Mucosa of rectum (tissue), 2 donors: ENCODE data around the gene TBC1D16.
"Not testable (repeated sequence)": the region's sequence is repeated elsewhere in the genome, so short reads cannot be mapped to it uniquely, and the experiment has no call there.

ENCODE experiments used
- H3K27ac ChIP-seq, 2 donors: one replicate each; pipeline ENCODE4 v1.7.0; 2013; ENCODE audit warnings: inconsistent platforms in 2 of 2, low read depth in 2 of 2, low read length in 2 of 2
- H3K27me3 ChIP-seq, 2 donors: one replicate each; pipeline ENCODE4 v1.7.0; 2013; ENCODE audit warnings: low read length in 2 of 2; ENCODE audit not compliant: control insufficient read depth in 2 of 2, insufficient read depth in 2 of 2
- H3K36me3 ChIP-seq, 2 donors: one replicate each; pipeline ENCODE4 v1.7.0; 2013; ENCODE audit warnings: low read length in 2 of 2; ENCODE audit not compliant: control insufficient read depth in 2 of 2, insufficient read depth in 2 of 2
- H3K4me1 ChIP-seq, 2 donors: one replicate each; pipeline ENCODE4 v1.7.0; 2013; ENCODE audit warnings: low read length in 2 of 2, mild to moderate bottlenecking in 1 of 2; ENCODE audit not compliant: control insufficient read depth in 2 of 2, insufficient read depth in 2 of 2
- H3K4me3 ChIP-seq, 2 donors: one replicate each; pipeline ENCODE4 v1.7.0; 2013; ENCODE audit warnings: low read length in 2 of 2
- H3K9ac ChIP-seq, 2 donors: one replicate each; pipeline ENCODE4 v1.7.0; 2013; ENCODE audit warnings: low read length in 2 of 2, low read depth in 1 of 2, mild to moderate bottlenecking in 1 of 2
- H3K9me3 ChIP-seq, 2 donors: one replicate each; pipeline ENCODE4 v1.7.0; 2013; ENCODE audit warnings: low read length in 2 of 2; ENCODE audit not compliant: control insufficient read depth in 2 of 2
- donor health status: healthy.
- donor health status: Normal muscosa, but diverticular disease.

The TBC1D16 gene

GRCh38 chr17:79907217-79907715, 128.4 kb downstream of the TBC1D16 start:
- Histone ChIP-seq H3K9ac (no peak overlapping the region), H3K36me3 (no peaks in the 10 kb centered on the region), H3K27me3 (no peaks in the 10 kb centered on the region), H3K9me3 (no peaks in the 10 kb centered on the region), H3K27ac (no peak overlapping the region), H3K4me3 (no peak overlapping the region), H3K4me1 (peaks cover 4 to 10% of the 10 kb centered on the region in 2 donors)

- no peak overlapping the region for H3K27ac ChIP-seq
- no peaks in the 10 kb centered on the region for H3K27me3 ChIP-seq
- no peaks in the 10 kb centered on the region for H3K9me3 ChIP-seq
- H3K4me1 ChIP-seq: peaks cover 0 to 6% of the 10 kb centered on the region in 2 donors
- H3K4me3 ChIP-seq: no peak overlapping the region
- H3K9ac ChIP-seq: no peak overlapping the region
- no peaks in the 10 kb centered on the region for H3K36me3 ChIP-seq
These were observed 129.8 kb downstream of the TBC1D16 start for GRCh38 chr17:79905832-79906231.

GRCh38 chr17:79904865-79905264, 130.8 kb downstream of the TBC1D16 start:
- Histone ChIP-seq H3K36me3 (no peaks in the 10 kb centered on the region), H3K4me1 (peaks cover 0 to 6% of the 10 kb centered on the region in 2 donors), H3K27ac (no peak overlapping the region), H3K9me3 (no peaks in the 10 kb centered on the region), H3K27me3 (no peaks in the 10 kb centered on the region), H3K4me3 (no peak overlapping the region), H3K9ac (no peak overlapping the region)

- no peaks in the 10 kb centered on the region for H3K27me3 ChIP-seq
- H3K27ac ChIP-seq: no peak overlapping the region
- no peak overlapping the region for H3K9ac ChIP-seq
- no peaks in the 10 kb centered on the region for H3K36me3 ChIP-seq
- H3K4me3 ChIP-seq: no peak overlapping the region
- H3K9me3 ChIP-seq: no peaks in the 10 kb centered on the region
- H3K4me1 ChIP-seq: no peaks in the 10 kb centered on the region
These were observed 133.4 kb downstream of the TBC1D16 start for GRCh38 chr17:79902146-79902791.

- no peaks in the 10 kb centered on the region for H3K4me1 ChIP-seq
- H3K9me3 ChIP-seq: no peaks in the 10 kb centered on the region
- no peaks in the 10 kb centered on the region for H3K36me3 ChIP-seq
- H3K27me3 ChIP-seq: no peaks in the 10 kb centered on the region
- H3K27ac ChIP-seq: no peak overlapping the region
- no peak overlapping the region for H3K9ac ChIP-seq
- H3K4me3 ChIP-seq: no peak overlapping the region
These were observed 134.5 kb downstream of the TBC1D16 start for GRCh38 chr17:79901131-79901530.

- H3K9me3 ChIP-seq: no peaks in the 10 kb centered on the region
- H3K4me3 ChIP-seq: no peak overlapping the region
- no peak overlapping the region for H3K9ac ChIP-seq
- H3K36me3 ChIP-seq: no peaks in the 10 kb centered on the region
- H3K27me3 ChIP-seq: no peaks in the 10 kb centered on the region
- H3K27ac ChIP-seq: no peak overlapping the region
- H3K4me1 ChIP-seq: no peaks in the 10 kb centered on the region
These were observed 136.1 kb downstream of the TBC1D16 start for GRCh38 chr17:79899584-79899983.

- H3K36me3 ChIP-seq: no peaks in the 10 kb centered on the region
- peaks cover 5 to 7% of the 10 kb centered on the region in 2 donors for H3K4me1 ChIP-seq
- H3K9me3 ChIP-seq: no peaks in the 10 kb centered on the region
- H3K9ac ChIP-seq: no peak overlapping the region
- no peaks in the 10 kb centered on the region for H3K27me3 ChIP-seq
- H3K27ac ChIP-seq: no peak overlapping the region
- no peak overlapping the region for H3K4me3 ChIP-seq
These were observed 138.2 kb downstream of the TBC1D16 start for GRCh38 chr17:79897243-79898063.

- not testable (repeated sequence) for H3K9ac ChIP-seq, H3K27me3 ChIP-seq, H3K9me3 ChIP-seq, H3K36me3 ChIP-seq, H3K4me3 ChIP-seq, H3K27ac ChIP-seq
- H3K4me1 ChIP-seq: peaks cover 8 to 13% of the 10 kb centered on the region in 2 donors
These were observed 142.2 kb downstream of the TBC1D16 start for GRCh38 chr17:79893457-79893856.

GRCh38 chr17:79892457-79893241, 143.0 kb downstream of the TBC1D16 start:
- Histone ChIP-seq H3K4me1 (peaks cover 8 to 13% of the 10 kb centered on the region in 2 donors), H3K27me3 (peaks cover 0 to 2% of the 10 kb centered on the region in 2 donors), H3K27ac (no peak overlapping the region), H3K4me3 (no peak overlapping the region), H3K9ac (no peak overlapping the region), H3K36me3 (no peaks in the 10 kb centered on the region), H3K9me3 (no peaks in the 10 kb centered on the region)
